ENCODE measurements around the gene PPP1R14C. TPM values are rescaled to one million over a fixed set of nuclear protein-coding genes. Genes with fewer than 3 reads are reported as not detected.

Gene PPP1R14C
- total and polyA plus RNA-seq, 2 donors = 0.42 to 1.9 TPM

- H3K27ac ChIP-seq (ENCODE audit: low read depth in 1 of 2, low read length in 1 of 2) = no peak overlapping the region
- 96% methylated on average over 11 of the region's 11 CpGs for WGBS
- H3K4me3 ChIP-seq (ENCODE audit: low read length in 2 of 2) = no peak overlapping the region
- H3K27me3 ChIP-seq (ENCODE audit: control insufficient read depth in 2 of 2, insufficient read depth in 1 of 2, low read length in 1 of 2) = no peaks in the 10 kb centered on the region
- no peak for DNase-seq (ENCODE audit: low read depth in 6 of 9, low spot score in 9 of 9)
- H3K4me1 ChIP-seq (ENCODE audit: control insufficient read depth in 2 of 2, insufficient read depth in 2 of 2, low read length in 2 of 2) = no peaks in the 10 kb centered on the region
- no peaks in the 10 kb centered on the region for H3K9me3 ChIP-seq (ENCODE audit: control insufficient read depth in 2 of 2, insufficient read depth in 1 of 2, low read length in 1 of 2)
- H3K36me3 ChIP-seq (ENCODE audit: control insufficient read depth in 2 of 2, insufficient read depth in 2 of 2, low read length in 1 of 2) = no peaks in the 10 kb centered on the region
Measured at GRCh38 chr6:150211700-150212511, 69.1 kb downstream of the PPP1R14C start.

GRCh38 chr6:150212778-150213177 is 69.9 kb downstream of the PPP1R14C start:
- no peaks in the 10 kb centered on the region for H3K4me1 ChIP-seq (ENCODE audit: control insufficient read depth in 2 of 2, insufficient read depth in 2 of 2, low read length in 2 of 2)
- no peak overlapping the region for H3K4me3 ChIP-seq (ENCODE audit: low read length in 2 of 2)
- no peaks in the 10 kb centered on the region for H3K9me3 ChIP-seq (ENCODE audit: control insufficient read depth in 2 of 2, insufficient read depth in 1 of 2, low read length in 1 of 2)
- H3K27ac ChIP-seq (ENCODE audit: low read depth in 1 of 2, low read length in 1 of 2) = no peak overlapping the region
- no peaks in the 10 kb centered on the region for H3K36me3 ChIP-seq (ENCODE audit: control insufficient read depth in 2 of 2, insufficient read depth in 2 of 2, low read length in 1 of 2)
- 89% methylated on average over 10 of the region's 10 CpGs for WGBS
- no peak for DNase-seq (ENCODE audit: low read depth in 6 of 9, low spot score in 9 of 9)
- no peaks in the 10 kb centered on the region for H3K27me3 ChIP-seq (ENCODE audit: control insufficient read depth in 2 of 2, insufficient read depth in 1 of 2, low read length in 1 of 2)

- H3K4me3 ChIP-seq (ENCODE audit: low read length in 2 of 2) = no peak overlapping the region
- no peaks in the 10 kb centered on the region for H3K4me1 ChIP-seq (ENCODE audit: control insufficient read depth in 2 of 2, insufficient read depth in 2 of 2, low read length in 2 of 2)
- 96% methylated on average over 1 of the region's 1 CpG for WGBS
- no peaks in the 10 kb centered on the region for H3K9me3 ChIP-seq (ENCODE audit: control insufficient read depth in 2 of 2, insufficient read depth in 1 of 2, low read length in 1 of 2)
- no peaks in the 10 kb centered on the region for H3K36me3 ChIP-seq (ENCODE audit: control insufficient read depth in 2 of 2, insufficient read depth in 2 of 2, low read length in 1 of 2)
- H3K27ac ChIP-seq (ENCODE audit: low read depth in 1 of 2, low read length in 1 of 2) = no peak overlapping the region
- H3K27me3 ChIP-seq (ENCODE audit: control insufficient read depth in 2 of 2, insufficient read depth in 1 of 2, low read length in 1 of 2) = no peaks in the 10 kb centered on the region
- no peak for DNase-seq (ENCODE audit: low read depth in 6 of 9, low spot score in 9 of 9)
Measured at GRCh38 chr6:150213301-150213700, 70.5 kb downstream of the PPP1R14C start.

- Histone ChIP-seq H3K27ac (ENCODE audit: low read depth in 1 of 2, low read length in 1 of 2) (no peak overlapping the region), H3K4me3 (ENCODE audit: low read length in 2 of 2) (no peak overlapping the region), H3K36me3 (ENCODE audit: control insufficient read depth in 2 of 2, insufficient read depth in 2 of 2, low read length in 1 of 2) (no peaks in the 10 kb centered on the region), H3K9me3 (ENCODE audit: control insufficient read depth in 2 of 2, insufficient read depth in 1 of 2, low read length in 1 of 2) (no peaks in the 10 kb centered on the region), H3K4me1 (ENCODE audit: control insufficient read depth in 2 of 2, insufficient read depth in 2 of 2, low read length in 2 of 2) (no peaks in the 10 kb centered on the region), H3K27me3 (ENCODE audit: control insufficient read depth in 2 of 2, insufficient read depth in 1 of 2, low read length in 1 of 2) (no peaks in the 10 kb centered on the region)
- no peak for DNase-seq (ENCODE audit: low read depth in 6 of 9, low spot score in 9 of 9)
Measured at GRCh38 chr6:150214310-150214709, 71.5 kb downstream of the PPP1R14C start.

- no peaks in the 10 kb centered on the region for H3K27me3 ChIP-seq (ENCODE audit: control insufficient read depth in 2 of 2, insufficient read depth in 1 of 2, low read length in 1 of 2)
- no peaks in the 10 kb centered on the region for H3K9me3 ChIP-seq (ENCODE audit: control insufficient read depth in 2 of 2, insufficient read depth in 1 of 2, low read length in 1 of 2)
- no peak overlapping the region for H3K27ac ChIP-seq (ENCODE audit: low read depth in 1 of 2, low read length in 1 of 2)
- DNase-seq (ENCODE audit: low read depth in 6 of 9, low spot score in 9 of 9) = no peak
- H3K4me1 ChIP-seq (ENCODE audit: control insufficient read depth in 2 of 2, insufficient read depth in 2 of 2, low read length in 2 of 2) = no peaks in the 10 kb centered on the region
- H3K36me3 ChIP-seq (ENCODE audit: control insufficient read depth in 2 of 2, insufficient read depth in 2 of 2, low read length in 1 of 2) = no peaks in the 10 kb centered on the region
- 91% methylated on average over 6 of the region's 6 CpGs for WGBS
- no peak overlapping the region for H3K4me3 ChIP-seq (ENCODE audit: low read length in 2 of 2)
Measured at GRCh38 chr6:150220634-150221551, 78.0 kb downstream of the PPP1R14C start.

- DNase-seq (ENCODE audit: low read depth in 6 of 9, low spot score in 9 of 9) = no peak
- Histone ChIP-seq H3K27ac (ENCODE audit: low read depth in 1 of 2, low read length in 1 of 2) (no peak overlapping the region), H3K9me3 (ENCODE audit: control insufficient read depth in 2 of 2, insufficient read depth in 1 of 2, low read length in 1 of 2) (no peaks in the 10 kb centered on the region), H3K27me3 (ENCODE audit: control insufficient read depth in 2 of 2, insufficient read depth in 1 of 2, low read length in 1 of 2) (no peaks in the 10 kb centered on the region), H3K4me3 (ENCODE audit: low read length in 2 of 2) (no peak overlapping the region), H3K4me1 (ENCODE audit: control insufficient read depth in 2 of 2, insufficient read depth in 2 of 2, low read length in 2 of 2) (no peaks in the 10 kb centered on the region), H3K36me3 (ENCODE audit: control insufficient read depth in 2 of 2, insufficient read depth in 2 of 2, low read length in 1 of 2) (no peaks in the 10 kb centered on the region)
- WGBS = 98% methylated on average over 3 of the region's 3 CpGs
Measured at GRCh38 chr6:150224820-150225219, 82.0 kb downstream of the PPP1R14C start.

- H3K27ac ChIP-seq (ENCODE audit: low read depth in 1 of 2, low read length in 1 of 2) = no peak overlapping the region
- H3K27me3 ChIP-seq (ENCODE audit: control insufficient read depth in 2 of 2, insufficient read depth in 1 of 2, low read length in 1 of 2) = no peaks in the 10 kb centered on the region
- no peaks in the 10 kb centered on the region for H3K4me1 ChIP-seq (ENCODE audit: control insufficient read depth in 2 of 2, insufficient read depth in 2 of 2, low read length in 2 of 2)
- H3K9me3 ChIP-seq (ENCODE audit: control insufficient read depth in 2 of 2, insufficient read depth in 1 of 2, low read length in 1 of 2) = no peaks in the 10 kb centered on the region
- DNase-seq (ENCODE audit: low read depth in 6 of 9, low spot score in 9 of 9) = no peak
- H3K36me3 ChIP-seq (ENCODE audit: control insufficient read depth in 2 of 2, insufficient read depth in 2 of 2, low read length in 1 of 2) = no peaks in the 10 kb centered on the region
- WGBS = 94% methylated on average over 3 of the region's 3 CpGs
- H3K4me3 ChIP-seq (ENCODE audit: low read length in 2 of 2) = no peak overlapping the region
Measured at GRCh38 chr6:150227281-150227680, 84.4 kb downstream of the PPP1R14C start.

- Histone ChIP-seq H3K4me3 (ENCODE audit: low read length in 2 of 2) (no peak overlapping the region), H3K9me3 (ENCODE audit: control insufficient read depth in 2 of 2, insufficient read depth in 1 of 2, low read length in 1 of 2) (peaks cover 0 to 3% of the 10 kb centered on the region in 2 donors), H3K27ac (ENCODE audit: low read depth in 1 of 2, low read length in 1 of 2) (no peak overlapping the region), H3K27me3 (ENCODE audit: control insufficient read depth in 2 of 2, insufficient read depth in 1 of 2, low read length in 1 of 2) (no peaks in the 10 kb centered on the region), H3K4me1 (ENCODE audit: control insufficient read depth in 2 of 2, insufficient read depth in 2 of 2, low read length in 2 of 2) (no peaks in the 10 kb centered on the region), H3K36me3 (ENCODE audit: control insufficient read depth in 2 of 2, insufficient read depth in 2 of 2, low read length in 1 of 2) (no peaks in the 10 kb centered on the region)
- no peak for DNase-seq (ENCODE audit: low read depth in 6 of 9, low spot score in 9 of 9)
- 90% methylated on average over 5 of the region's 5 CpGs for WGBS
Measured at GRCh38 chr6:150228072-150228733, 85.4 kb downstream of the PPP1R14C start.
